ENCODE measurements around the gene CUEDC1. TPM values are rescaled to one million over a fixed set of nuclear protein-coding genes. Genes with fewer than 3 reads are reported as not detected.

The CUEDC1 gene
- total and polyA plus RNA-seq, 3 experiments from 2014 or later: 0.33 to 0.73 TPM; not detected in 1

DNA sequence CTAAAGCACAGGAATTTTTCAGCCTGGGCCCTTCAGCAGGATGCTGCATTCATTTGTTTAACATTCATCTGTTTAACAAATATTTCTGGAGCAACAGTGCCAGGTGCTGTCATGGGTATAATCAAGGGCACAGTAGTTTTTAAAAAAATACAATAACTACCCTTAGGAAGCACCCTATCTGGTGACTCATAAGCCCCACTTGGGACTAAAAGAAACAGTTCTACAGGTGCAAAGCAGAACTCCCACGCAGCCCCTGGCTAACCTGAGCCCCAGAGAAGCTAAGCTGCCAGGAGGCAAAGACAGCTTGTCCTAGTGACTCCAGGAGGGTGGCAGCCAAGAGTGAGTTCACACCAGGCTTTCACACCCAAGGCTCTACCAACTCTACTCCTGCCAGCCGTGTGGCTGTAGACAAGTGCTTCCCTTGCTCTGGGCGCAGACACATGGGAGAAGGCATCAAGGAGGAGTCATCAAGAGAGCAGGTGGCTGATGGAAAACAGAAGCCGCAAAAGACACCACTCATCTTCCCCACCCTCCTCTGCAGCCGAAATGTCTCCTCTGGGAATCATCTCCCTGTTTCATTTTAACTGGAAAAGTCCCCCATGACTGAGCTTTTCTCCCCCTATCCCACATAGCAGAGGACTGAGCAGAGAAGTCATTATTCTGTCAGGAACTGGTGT lies 14.4 kb downstream of the CUEDC1 start:
- Mint-ChIP-seq H3K36me3 (no peaks in the 10 kb centered on the region), H3K27me3 (peaks cover 4 to 31% of the 10 kb centered on the region in 2 donors), H3K4me3 (no peak overlapping the region), H3K9me3 (no peaks in the 10 kb centered on the region), H3K27ac (no peak overlapping the region), H3K4me1 (peaks cover 0 to 9% (median 4%) of the 10 kb centered on the region in 3 donors)
- DNase-seq: no peak
- POLR2A ChIA-PET: no interaction called here
- no peaks in the 10 kb centered on the region for H3K9me3 ChIP-seq (ENCODE audit: low read length)
- H3K36me3 ChIP-seq (ENCODE audit: insufficient read depth, low read length): no peaks in the 10 kb centered on the region
- no peak overlapping the region for H3K27ac ChIP-seq (ENCODE audit: low read depth, low read length)
- no peak overlapping the region for H3K4me3 ChIP-seq (ENCODE audit: low read length)
- CTCF ChIA-PET: interaction anchor here (0.7 kb wide), 1 partner anchor 44 kb away, joined by 3 read pairs; no protein-coding TSS in a partner anchor
- H3K27me3 ChIP-seq (ENCODE audit: insufficient read depth, low read length, poor library complexity, severe bottlenecking): no peaks in the 10 kb centered on the region
- no peaks in the 10 kb centered on the region for H3K4me1 ChIP-seq (ENCODE audit: insufficient read depth, low read length)

GRCh38 chr17:57940231-57940630 lies 15.0 kb downstream of the CUEDC1 start:
- H3K4me3 ChIP-seq (ENCODE audit: low read length): no peak overlapping the region
- Mint-ChIP-seq H3K27me3 (peaks cover 4 to 31% of the 10 kb centered on the region in 2 donors), H3K9me3 (no peaks in the 10 kb centered on the region), H3K27ac (no peak overlapping the region), H3K4me3 (no peak overlapping the region), H3K36me3 (no peaks in the 10 kb centered on the region), H3K4me1 (peaks cover 0 to 9% (median 4%) of the 10 kb centered on the region in 3 donors)
- H3K9me3 ChIP-seq (ENCODE audit: low read length): no peaks in the 10 kb centered on the region
- DNase-seq: no peak
- H3K27me3 ChIP-seq (ENCODE audit: insufficient read depth, low read length, poor library complexity, severe bottlenecking): no peaks in the 10 kb centered on the region
- no peaks in the 10 kb centered on the region for H3K36me3 ChIP-seq (ENCODE audit: insufficient read depth, low read length)
- no peak overlapping the region for H3K27ac ChIP-seq (ENCODE audit: low read depth, low read length)
- POLR2A ChIA-PET: interaction anchor here (0.7 kb wide), 2 partner anchors 13 to 1410 kb away, joined by 4 read pairs; no protein-coding TSS in a partner anchor
- no peaks in the 10 kb centered on the region for H3K4me1 ChIP-seq (ENCODE audit: insufficient read depth, low read length)
- CTCF ChIA-PET: interaction anchor here (0.7 to 1.4 kb wide), 3 partner anchors 44 to 1450 kb away, joined by 3 to 7 read pairs (median 4); no protein-coding TSS in a partner anchor

DNA sequence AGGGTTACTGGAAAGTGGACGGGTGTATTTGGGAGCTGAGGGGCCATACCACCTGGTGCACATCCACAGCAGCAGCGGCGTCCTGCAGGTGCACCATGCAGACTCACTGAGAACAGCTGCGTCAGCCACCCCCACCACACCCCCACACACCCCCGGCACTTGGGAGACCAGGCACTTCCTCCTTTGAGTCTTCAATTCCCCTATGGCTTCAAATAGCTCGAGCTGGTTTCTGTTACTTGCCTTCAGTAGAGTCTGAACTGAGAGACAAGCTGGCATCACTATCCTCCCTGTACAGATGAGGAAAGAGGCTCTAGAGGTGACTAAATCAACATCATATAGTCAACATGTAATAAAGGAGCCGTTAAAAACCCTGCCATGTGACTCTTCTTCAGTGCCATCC lies 15.4 kb downstream of the CUEDC1 start:
- CTCF ChIA-PET: interaction anchor here (0.7 to 1.4 kb wide), 2 partner anchors 60 to 1451 kb away, joined by 4 to 7 read pairs; no protein-coding TSS in a partner anchor
- H3K4me1 Mint-ChIP-seq: peaks cover 0 to 9% (median 4%) of the 10 kb centered on the region in 3 donors
- H3K4me3 Mint-ChIP-seq: peak overlapping the region in 1 of 7 donors; percentile 56
- no peaks in the 10 kb centered on the region for H3K9me3 Mint-ChIP-seq
- H3K27ac Mint-ChIP-seq: peak overlapping the region in 1 of 8 donors; percentile 15
- peaks cover 4 to 31% of the 10 kb centered on the region in 2 donors for H3K27me3 Mint-ChIP-seq
- Histone ChIP-seq H3K4me3 (ENCODE audit: low read length) (no peak overlapping the region), H3K27ac (ENCODE audit: low read depth, low read length) (no peak overlapping the region), H3K27me3 (ENCODE audit: insufficient read depth, low read length, poor library complexity, severe bottlenecking) (no peaks in the 10 kb centered on the region), H3K36me3 (ENCODE audit: insufficient read depth, low read length) (no peaks in the 10 kb centered on the region), H3K9me3 (ENCODE audit: low read length) (no peaks in the 10 kb centered on the region), H3K4me1 (ENCODE audit: insufficient read depth, low read length) (no peaks in the 10 kb centered on the region)
- no peaks in the 10 kb centered on the region for H3K36me3 Mint-ChIP-seq
- DNase-seq: no peak
- POLR2A ChIA-PET: interaction anchor here (0.7 kb wide), 2 partner anchors 14 to 1411 kb away, joined by 4 read pairs; no protein-coding TSS in a partner anchor

GRCh38 chr17:57938061-57938502 lies 17.1 kb downstream of the CUEDC1 start:
- Histone ChIP-seq H3K27ac (ENCODE audit: low read depth, low read length) (no peak overlapping the region), H3K9me3 (ENCODE audit: low read length) (no peaks in the 10 kb centered on the region), H3K36me3 (ENCODE audit: insufficient read depth, low read length) (no peaks in the 10 kb centered on the region), H3K4me1 (ENCODE audit: insufficient read depth, low read length) (no peaks in the 10 kb centered on the region), H3K27me3 (ENCODE audit: insufficient read depth, low read length, poor library complexity, severe bottlenecking) (no peaks in the 10 kb centered on the region), H3K4me3 (ENCODE audit: low read length) (no peak overlapping the region)
- Mint-ChIP-seq H3K36me3 (no peaks in the 10 kb centered on the region), H3K4me3 (no peak overlapping the region), H3K27ac (peak overlapping the region in 1 of 8 donors; percentile 32), H3K9me3 (no peaks in the 10 kb centered on the region), H3K4me1 (peaks cover 0 to 9% (median 4%) of the 10 kb centered on the region in 3 donors), H3K27me3 (peaks cover 4 to 27% of the 10 kb centered on the region in 2 donors)
- CTCF ChIA-PET: interaction anchor here (0.7 to 1.2 kb wide), 2 partner anchors 11 to 16 kb away, joined by 3 to 5 read pairs; no protein-coding TSS in a partner anchor
- DNase-seq: no peak
- POLR2A ChIA-PET: interaction anchor here (0.9 kb wide), 1 partner anchor 9 kb away, joined by 6 read pairs; no protein-coding TSS in a partner anchor

- ChIA-PET CTCF (interaction anchor here (0.7 kb wide), 1 partner anchor 17 kb away, joined by 3 read pairs; no protein-coding TSS in a partner anchor), POLR2A (no interaction called here)
- Histone ChIP-seq H3K27me3 (ENCODE audit: insufficient read depth, low read length, poor library complexity, severe bottlenecking) (no peaks in the 10 kb centered on the region), H3K4me3 (ENCODE audit: low read length) (no peak overlapping the region), H3K9me3 (ENCODE audit: low read length) (no peaks in the 10 kb centered on the region), H3K4me1 (ENCODE audit: insufficient read depth, low read length) (no peaks in the 10 kb centered on the region), H3K36me3 (ENCODE audit: insufficient read depth, low read length) (no peaks in the 10 kb centered on the region), H3K27ac (ENCODE audit: low read depth, low read length) (no peak overlapping the region)
- Mint-ChIP-seq H3K27me3 (peaks cover 4 to 27% of the 10 kb centered on the region in 2 donors), H3K36me3 (no peaks in the 10 kb centered on the region), H3K4me3 (no peak overlapping the region), H3K27ac (peak overlapping the region in 1 of 8 donors; percentile 72), H3K9me3 (no peaks in the 10 kb centered on the region), H3K4me1 (peaks cover 0 to 9% (median 4%) of the 10 kb centered on the region in 3 donors)
- no peak for DNase-seq
Measured at GRCh38 chr17:57937492-57937891, 17.7 kb downstream of the CUEDC1 start.

DNA sequence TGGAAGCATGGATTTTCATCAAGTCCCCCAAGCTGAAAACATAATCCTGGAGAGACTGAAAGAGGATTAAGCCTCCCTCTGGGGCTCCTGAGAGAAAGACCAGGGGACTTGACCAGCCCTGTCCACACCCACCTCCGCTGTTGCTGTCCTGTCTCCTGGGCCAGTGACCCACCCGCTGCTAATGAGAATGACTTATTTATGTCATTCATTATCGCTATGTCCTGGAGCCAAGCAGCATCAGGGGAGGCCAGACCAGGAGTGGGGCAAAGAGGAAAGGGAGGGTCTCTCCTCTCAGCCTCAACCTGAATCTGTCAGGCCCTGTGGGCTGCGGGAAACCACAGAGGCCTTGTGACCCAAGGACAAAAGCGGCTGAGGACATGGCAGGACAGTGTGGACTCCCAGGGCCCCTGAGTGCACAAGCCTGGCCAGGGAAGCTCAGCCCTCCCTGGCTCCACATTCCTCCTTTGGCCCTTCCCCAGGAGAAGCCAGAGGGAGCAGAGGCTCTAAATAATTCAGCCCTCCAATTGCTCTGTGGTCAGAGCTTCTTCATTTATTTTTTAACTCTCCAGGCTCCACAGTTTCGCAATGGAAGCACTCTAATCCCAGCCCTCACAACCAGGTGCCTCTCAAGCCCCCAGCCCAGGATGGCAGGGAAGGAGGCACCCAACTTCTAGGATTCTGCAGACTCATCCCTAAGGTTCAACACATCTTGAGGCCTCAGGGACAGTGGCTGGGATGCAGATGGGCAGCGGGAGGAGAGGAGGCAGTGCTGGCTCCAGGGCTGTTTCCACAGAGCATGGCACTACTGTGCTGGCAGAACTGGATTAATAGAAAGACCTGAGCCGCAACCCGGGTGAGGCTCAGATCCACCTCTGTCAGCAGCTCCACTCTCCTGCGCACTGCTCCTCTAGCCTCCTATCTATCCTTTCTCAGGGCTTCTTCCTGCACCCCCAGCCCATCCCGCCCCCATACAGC lies 19.1 kb downstream of the CUEDC1 start:
- ChIA-PET POLR2A (no interaction called here), CTCF (interaction anchor here (1.3 kb wide), 1 partner anchor 62 kb away, joined by 3 read pairs; no protein-coding TSS in a partner anchor)
- peaks cover 0 to 9% (median 4%) of the 10 kb centered on the region in 3 donors for H3K4me1 Mint-ChIP-seq
- Histone ChIP-seq H3K27me3 (ENCODE audit: insufficient read depth, low read length, poor library complexity, severe bottlenecking) (no peaks in the 10 kb centered on the region), H3K4me1 (ENCODE audit: insufficient read depth, low read length) (no peaks in the 10 kb centered on the region), H3K36me3 (ENCODE audit: insufficient read depth, low read length) (no peaks in the 10 kb centered on the region), H3K27ac (ENCODE audit: low read depth, low read length) (no peak overlapping the region), H3K4me3 (ENCODE audit: low read length) (no peak overlapping the region), H3K9me3 (ENCODE audit: low read length) (no peaks in the 10 kb centered on the region)
- H3K27me3 Mint-ChIP-seq: peaks cover 4 to 34% of the 10 kb centered on the region in 2 donors
- no peak for DNase-seq
- H3K9me3 Mint-ChIP-seq: no peaks in the 10 kb centered on the region
- no peak overlapping the region for H3K4me3 Mint-ChIP-seq
- H3K36me3 Mint-ChIP-seq: no peaks in the 10 kb centered on the region
- H3K27ac Mint-ChIP-seq: no peak overlapping the region

- Mint-ChIP-seq H3K4me3 (no peak overlapping the region), H3K4me1 (no peaks in the 10 kb centered on the region), H3K27ac (peak overlapping the region in 1 of 8 donors; percentile 72), H3K36me3 (no peaks in the 10 kb centered on the region), H3K9me3 (no peaks in the 10 kb centered on the region), H3K27me3 (peaks cover 6 to 34% of the 10 kb centered on the region in 2 donors)
- Histone ChIP-seq H3K4me1 (ENCODE audit: insufficient read depth, low read length) (no peaks in the 10 kb centered on the region), H3K4me3 (ENCODE audit: low read length) (no peak overlapping the region), H3K36me3 (ENCODE audit: insufficient read depth, low read length) (no peaks in the 10 kb centered on the region), H3K9me3 (ENCODE audit: low read length) (no peaks in the 10 kb centered on the region), H3K27ac (ENCODE audit: low read depth, low read length) (no peak overlapping the region), H3K27me3 (ENCODE audit: insufficient read depth, low read length, poor library complexity, severe bottlenecking) (peaks cover 5% of the 10 kb centered on the region)
- DNase-seq: no peak
- POLR2A ChIA-PET: no interaction called here
- CTCF ChIA-PET: no interaction called here
Measured at GRCh38 chr17:57931488-57932137, 23.6 kb downstream of the CUEDC1 start.

Measured in CD8-positive, alpha-beta memory T cell (primary cell).